Mesenchymal stem cell (in vitro differentiated cells and primary cell): ENCODE results near the gene SLC1A3.

Experiments
- DNase-seq: peaks from one replicate; pipeline ENCODE4 v3.0.0-alpha.2; 2013
- H2AFZ ChIP-seq: one replicate; pipeline ENCODE4 v1.6.1; 2013; ENCODE audit warnings: low read depth, mild to moderate bottlenecking, control low read depth, inconsistent platforms, low read length, moderate library complexity
- H2AK5ac ChIP-seq: 2 replicates; pipeline ENCODE4 v1.6.1; 2013; ENCODE audit warnings: low read length, moderate library complexity, mild to moderate bottlenecking, inconsistent platforms; ENCODE audit not compliant: severe bottlenecking
- H2BK120ac ChIP-seq: one replicate; pipeline ENCODE4 v1.6.1; 2013; ENCODE audit warnings: low read depth, mild to moderate bottlenecking, inconsistent platforms, low read length, moderate library complexity
- H2BK12ac ChIP-seq, 2 experiments: one replicate each; pipeline ENCODE4 v1.6.1; 2013; ENCODE audit warnings: inconsistent platforms in 2 of 2, low read length in 2 of 2, mild to moderate bottlenecking in 2 of 2, moderate library complexity in 2 of 2, control low read depth in 1 of 2
- H2BK15ac ChIP-seq: one replicate; pipeline ENCODE4 v1.6.1; 2013; ENCODE audit warnings: mild to moderate bottlenecking, low read depth, inconsistent platforms; ENCODE audit not compliant: poor library complexity, severe bottlenecking
- H2BK5ac ChIP-seq: 2 replicates; pipeline ENCODE4 v1.6.1; 2013; ENCODE audit warnings: low read depth, mild to moderate bottlenecking, low read length, control low read depth, inconsistent platforms; ENCODE audit not compliant: poor library complexity, severe bottlenecking
- H3K14ac ChIP-seq, 2 experiments: one replicate each; pipeline ENCODE4 v1.6.1; 2013; ENCODE audit warnings: inconsistent platforms in 2 of 2, low read length in 2 of 2, control low read depth in 1 of 2, mild to moderate bottlenecking in 1 of 2, moderate library complexity in 1 of 2
- H3K18ac ChIP-seq, 2 experiments: one replicate each; pipeline ENCODE4 v1.6.1; 2013; ENCODE audit warnings: inconsistent platforms in 2 of 2, low read length in 2 of 2, control low read depth in 1 of 2, low read depth in 1 of 2, mild to moderate bottlenecking in 1 of 2
- H3K23ac ChIP-seq, 2 experiments: one replicate each; pipeline ENCODE4 v1.6.1; 2013; ENCODE audit warnings: inconsistent platforms in 2 of 2, low read length in 2 of 2, mild to moderate bottlenecking in 2 of 2, moderate library complexity in 2 of 2, control low read depth in 1 of 2
- H3K27ac ChIP-seq: 2 replicates; pipeline ENCODE4 v1.5.1; 2013; ENCODE audit warnings: mild to moderate bottlenecking, moderate library complexity, low read length, control low read depth, inconsistent platforms; ENCODE audit not compliant: poor library complexity, severe bottlenecking
- H3K27me3 ChIP-seq, 2 experiments: 2 replicates each; pipeline versions ENCODE4 v1.6.1 to v1.7.0; 2013; ENCODE audit warnings: low read length in 2 of 2, mild to moderate bottlenecking in 2 of 2, moderate library complexity in 2 of 2, control low read depth in 1 of 2, inconsistent platforms in 1 of 2; ENCODE audit not compliant: control insufficient read depth in 1 of 2, insufficient read depth in 1 of 2
- H3K36me3 ChIP-seq, 2 experiments: 2 replicates each; pipeline versions ENCODE4 v1.6.1 to v1.7.0; 2013; ENCODE audit warnings: low read length in 2 of 2, control low read depth in 1 of 2, inconsistent platforms in 1 of 2, low read depth in 1 of 2, mild to moderate bottlenecking in 1 of 2; ENCODE audit not compliant: insufficient read depth in 2 of 2, control insufficient read depth in 1 of 2
- H3K4ac ChIP-seq, 2 experiments: one replicate each; pipeline ENCODE4 v1.6.1; 2013; ENCODE audit warnings: inconsistent platforms in 2 of 2, low read length in 2 of 2, mild to moderate bottlenecking in 2 of 2, moderate library complexity in 2 of 2, control low read depth in 1 of 2, low read depth in 1 of 2
- H3K4me1 ChIP-seq: 2 replicates; pipeline ENCODE4 v1.6.1; 2013; ENCODE audit warnings: low read depth, low read length, control low read depth; ENCODE audit not compliant: control insufficient read depth, insufficient read depth
- H3K4me2 ChIP-seq: 2 replicates; pipeline ENCODE4 v1.6.1; 2013; ENCODE audit warnings: low read length, mild to moderate bottlenecking, inconsistent platforms; ENCODE audit not compliant: poor library complexity, severe bottlenecking
- H3K4me3 ChIP-seq, 2 experiments: 2 replicates each; pipeline versions ENCODE4 v1.5.1 to v1.7.0; 2013; ENCODE audit warnings: low read length in 2 of 2, mild to moderate bottlenecking in 2 of 2, control low read depth in 1 of 2, low read depth in 1 of 2; ENCODE audit not compliant: insufficient read depth in 1 of 2
- H3K79me1 ChIP-seq: replicated peaks from 2 replicates; pipeline ENCODE4 v1.6.1; 2013; ENCODE audit warnings: mild to moderate bottlenecking, control low read depth, low read length, inconsistent platforms; ENCODE audit not compliant: poor library complexity, severe bottlenecking
- H3K9ac ChIP-seq: 2 replicates; pipeline ENCODE4 v1.7.0; 2013; ENCODE audit warnings: mild to moderate bottlenecking, low read length, moderate library complexity
- H3K9me3 ChIP-seq: 2 replicates; pipeline ENCODE4 v1.7.0; 2013; ENCODE audit warnings: mild to moderate bottlenecking, low read length; ENCODE audit not compliant: control insufficient read depth
- H4K8ac ChIP-seq: one replicate; pipeline ENCODE4 v1.6.1; 2013; ENCODE audit warnings: inconsistent platforms, mild to moderate bottlenecking, low read length, moderate library complexity
- H4K91ac ChIP-seq: one replicate; pipeline ENCODE4 v1.6.1; 2013; ENCODE audit warnings: mild to moderate bottlenecking, low read length, inconsistent platforms
- WGBS: methylation state at CpG from one replicate; pipeline ENCODE4 v1.1.7; 2013; ENCODE audit warnings: mixed read lengths; 5-methylcytosine and 5-hydroxymethylcytosine counted together

SLC1A3 gene

DNA sequence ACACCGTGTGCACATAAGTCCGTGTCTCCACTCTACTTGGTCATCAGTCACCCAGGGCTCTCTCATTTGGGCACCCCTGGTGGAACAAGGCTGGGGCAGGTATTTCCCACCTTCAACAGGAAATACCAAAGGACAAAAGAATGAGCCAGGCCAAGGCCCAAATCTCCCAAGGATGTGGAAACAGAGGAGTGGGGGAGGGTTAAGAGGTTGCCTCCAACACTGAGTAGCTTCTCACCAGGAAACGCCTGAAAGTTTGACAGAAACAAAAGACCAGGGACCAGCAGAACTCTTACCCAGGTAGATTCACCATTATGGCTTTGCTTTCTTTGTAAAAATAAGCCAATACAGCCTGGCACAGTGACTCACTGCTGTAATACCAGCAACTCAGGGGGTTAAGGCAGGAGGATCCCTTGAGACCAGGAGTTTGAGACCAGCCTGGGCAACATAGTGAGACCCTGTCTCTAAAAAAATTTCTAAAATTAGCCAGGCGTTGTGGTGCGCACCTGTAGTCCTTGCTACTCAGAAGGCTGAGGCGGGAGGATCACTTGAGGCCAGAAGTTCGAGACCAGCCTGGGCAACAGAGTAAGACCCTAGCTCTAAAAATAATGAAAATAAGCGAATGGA, 12.7 kb downstream of the SLC1A3 start:
- DNase-seq = no peak
- Histone ChIP-seq H3K36me3 (peaks cover 0 to 61% of the 10 kb centered on the region in 2 experiments), H3K23ac (no peak overlapping the region), H3K4me1 (no peaks in the 10 kb centered on the region), H3K14ac (no peak overlapping the region), H3K79me1 (no peaks in the 10 kb centered on the region), H2BK15ac (no peak overlapping the region), H2BK12ac (no peak overlapping the region), H2AK5ac (no peak overlapping the region), H3K9me3 (no peaks in the 10 kb centered on the region), H3K4ac (no peak overlapping the region), H2BK5ac (no peak overlapping the region), H2BK120ac (no peak overlapping the region), H3K27ac (no peak overlapping the region), H3K18ac (no peak overlapping the region), H4K8ac (no peak overlapping the region), H3K4me3 (no peak overlapping the region), H2AFZ (no peak overlapping the region), H3K27me3 (no peaks in the 10 kb centered on the region), H4K91ac (no peak overlapping the region), H3K9ac (no peak overlapping the region), H3K4me2 (no peak overlapping the region)
- WGBS = 74% methylated on average over 6 of the region's 8 CpGs

DNA sequence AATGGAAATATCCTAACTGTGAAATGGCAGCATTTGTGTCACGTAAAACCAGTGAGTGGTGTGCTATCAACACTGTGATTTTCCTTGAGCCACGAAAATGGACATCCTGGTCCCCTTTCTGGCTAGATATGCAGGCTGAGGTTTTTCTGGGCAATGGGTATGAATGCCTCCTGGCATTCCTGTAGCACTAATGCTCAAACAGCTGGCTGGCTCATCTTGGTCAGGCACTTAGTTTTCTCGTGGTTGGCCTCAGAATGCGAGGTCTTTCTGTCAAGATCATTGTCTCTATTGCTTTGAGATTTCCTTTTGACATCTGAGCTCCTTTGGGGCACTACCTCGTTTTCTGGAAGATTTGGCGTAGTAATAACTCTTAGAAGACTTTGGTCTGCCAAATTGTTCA, 15.6 kb downstream of the SLC1A3 start:
- Histone ChIP-seq H3K23ac (no peak overlapping the region), H4K91ac (no peak overlapping the region), H2BK120ac (no peak overlapping the region), H3K27me3 (peaks cover 0 to 3% of the 10 kb centered on the region in 2 experiments), H3K4me3 (no peak overlapping the region), H3K18ac (no peak overlapping the region), H3K9ac (no peak overlapping the region), H2AFZ (no peak overlapping the region), H2BK5ac (no peak overlapping the region), H3K9me3 (no peaks in the 10 kb centered on the region), H3K14ac (no peak overlapping the region), H3K27ac (no peak overlapping the region), H2BK12ac (no peak overlapping the region), H3K36me3 (peaks cover 0 to 44% of the 10 kb centered on the region in 2 experiments), H2AK5ac (no peak overlapping the region), H2BK15ac (no peak overlapping the region), H3K4me1 (no peaks in the 10 kb centered on the region), H3K4me2 (no peak overlapping the region), H3K4ac (no peak overlapping the region), H4K8ac (no peak overlapping the region), H3K79me1 (no peaks in the 10 kb centered on the region)
- 77% methylated on average over 5 of the region's 6 CpGs for WGBS
- DNase-seq = no peak

DNA sequence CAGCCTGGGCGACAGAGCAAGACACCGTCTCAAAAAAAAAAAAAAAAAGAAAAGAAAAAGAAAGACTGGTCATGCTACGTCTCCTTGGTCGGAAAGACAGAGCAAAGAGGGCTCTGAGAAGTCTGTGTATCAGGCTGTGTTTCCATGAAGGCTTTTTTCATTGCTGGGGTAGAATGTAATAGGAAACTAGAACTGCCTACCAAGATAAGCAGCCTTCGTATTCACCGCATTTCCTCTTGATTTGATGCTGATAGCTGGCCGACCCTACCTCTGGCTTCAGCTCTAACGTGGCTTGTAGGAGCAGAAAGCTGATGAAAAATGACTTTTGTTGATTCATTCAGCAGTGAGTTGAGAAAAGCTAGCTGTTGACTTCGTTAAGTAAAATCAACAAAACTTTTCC, 17.4 kb downstream of the SLC1A3 start:
- no peaks in the 10 kb centered on the region for H3K9me3 ChIP-seq
- no peak overlapping the region for H3K27ac ChIP-seq
- H2AK5ac ChIP-seq = no peak overlapping the region
- H2AFZ ChIP-seq = no peak overlapping the region
- H3K4me2 ChIP-seq = no peak overlapping the region
- peaks cover 0 to 29% of the 10 kb centered on the region in 2 experiments for H3K36me3 ChIP-seq
- H3K4me3 ChIP-seq = no peak overlapping the region
- no peak overlapping the region for H3K23ac ChIP-seq
- H3K14ac ChIP-seq = no peak overlapping the region
- no peak overlapping the region for H2BK15ac ChIP-seq
- H2BK120ac ChIP-seq = no peak overlapping the region
- H4K91ac ChIP-seq = no peak overlapping the region
- no peak overlapping the region for H2BK12ac ChIP-seq
- no peak overlapping the region for H3K4ac ChIP-seq
- no peak overlapping the region for H3K9ac ChIP-seq
- no peak overlapping the region for H4K8ac ChIP-seq
- H2BK5ac ChIP-seq = no peak overlapping the region
- no peak for DNase-seq
- H3K4me1 ChIP-seq = no peaks in the 10 kb centered on the region
- peaks cover 0 to 3% of the 10 kb centered on the region in 2 experiments for H3K27me3 ChIP-seq
- no peak overlapping the region for H3K18ac ChIP-seq
- WGBS = 87% methylated on average over 8 of the region's 9 CpGs
- no peaks in the 10 kb centered on the region for H3K79me1 ChIP-seq

DNA sequence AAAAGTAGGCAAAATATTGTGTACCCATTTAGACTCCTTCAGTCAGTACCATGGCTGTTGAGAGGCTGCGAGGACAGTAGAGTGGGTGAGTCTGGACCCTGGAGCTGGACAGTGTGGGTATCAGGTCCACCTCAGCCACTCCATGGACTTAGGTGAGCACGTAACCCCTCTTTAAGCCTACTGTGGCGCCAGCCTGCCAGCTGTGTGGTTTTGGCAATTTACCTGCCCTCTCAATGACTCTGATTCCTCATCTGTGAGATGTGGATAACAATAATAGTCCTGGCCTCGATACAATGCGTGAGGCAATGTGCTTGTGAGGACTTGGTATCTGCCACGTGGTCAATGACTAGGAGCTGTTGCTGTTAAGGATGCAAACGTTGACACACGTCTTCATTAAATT, 17.9 kb downstream of the SLC1A3 start:
- no peak for DNase-seq
- Histone ChIP-seq H3K9me3 (no peaks in the 10 kb centered on the region), H2AK5ac (no peak overlapping the region), H3K4me2 (no peak overlapping the region), H3K4ac (no peak overlapping the region), H3K9ac (no peak overlapping the region), H3K4me1 (no peaks in the 10 kb centered on the region), H2BK15ac (no peak overlapping the region), H4K91ac (no peak overlapping the region), H3K18ac (no peak overlapping the region), H3K27ac (no peak overlapping the region), H3K23ac (no peak overlapping the region), H2AFZ (no peak overlapping the region), H2BK12ac (no peak overlapping the region), H2BK5ac (no peak overlapping the region), H3K4me3 (no peak overlapping the region), H3K27me3 (peaks cover 0 to 3% of the 10 kb centered on the region in 2 experiments), H3K14ac (peak overlapping the region in 1 of 2 experiments; percentile 77), H2BK120ac (no peak overlapping the region), H4K8ac (no peak overlapping the region), H3K79me1 (no peaks in the 10 kb centered on the region), H3K36me3 (peaks cover 0 to 28% of the 10 kb centered on the region in 2 experiments)
- 86% methylated on average over 6 of the region's 8 CpGs for WGBS
